GM21423 (cell line): ENCODE results near the gene ANKS1B.
"Not testable (repeated sequence)": the region's sequence is repeated elsewhere in the genome, so short reads cannot be mapped to it uniquely, and the experiment has no call there.

Experiments used
- ATAC-seq: cut with Tn5 transposase; IDR thresholded peaks from one replicate; pipeline ENCODE4 v1.9.1; 2021; ENCODE audit warnings: mild to moderate bottlenecking, moderate library complexity; ENCODE audit not compliant: unreplicated experiment

ANKS1B gene

DNA sequence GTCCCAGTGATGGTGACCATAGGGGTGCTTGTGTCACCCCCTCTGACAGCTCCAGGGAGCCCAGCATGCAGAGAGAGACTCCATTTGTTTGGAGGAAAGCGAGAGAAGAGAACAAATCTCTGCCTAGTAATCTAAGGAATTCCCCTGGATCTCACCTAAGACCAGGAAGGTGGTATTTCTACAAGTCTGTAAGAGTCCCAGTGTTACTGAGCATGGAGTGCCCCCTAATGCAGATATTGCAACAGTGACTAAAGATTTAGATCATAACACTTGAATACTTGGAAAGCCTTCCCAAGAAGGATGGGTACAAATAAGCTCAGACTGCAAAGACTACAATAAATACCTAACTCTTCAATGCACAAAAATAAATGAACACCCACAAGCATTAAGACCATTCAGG lies 697.6 kb downstream of the ANKS1B start:
- no peak for ATAC-seq

DNA sequence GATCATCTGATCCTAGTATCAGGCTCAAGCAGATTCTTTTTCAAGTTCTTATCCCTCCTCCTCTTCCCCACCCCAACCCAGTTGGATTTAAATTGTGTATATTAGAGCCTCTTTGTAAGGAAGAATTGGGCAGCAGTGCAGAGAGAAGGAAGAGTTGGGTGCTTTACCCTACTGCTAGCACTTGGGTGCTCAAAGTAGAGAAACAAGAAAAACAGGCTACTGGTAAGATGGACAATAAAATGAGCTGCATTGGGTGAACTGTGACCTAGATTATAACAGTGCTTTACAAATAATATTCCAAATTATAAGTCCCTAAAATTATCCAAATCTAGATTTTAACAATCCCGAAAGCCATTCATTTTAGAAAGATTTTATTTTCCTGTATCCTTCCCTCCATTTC lies 700.6 kb downstream of the ANKS1B start:
- ATAC-seq: no peak

DNA sequence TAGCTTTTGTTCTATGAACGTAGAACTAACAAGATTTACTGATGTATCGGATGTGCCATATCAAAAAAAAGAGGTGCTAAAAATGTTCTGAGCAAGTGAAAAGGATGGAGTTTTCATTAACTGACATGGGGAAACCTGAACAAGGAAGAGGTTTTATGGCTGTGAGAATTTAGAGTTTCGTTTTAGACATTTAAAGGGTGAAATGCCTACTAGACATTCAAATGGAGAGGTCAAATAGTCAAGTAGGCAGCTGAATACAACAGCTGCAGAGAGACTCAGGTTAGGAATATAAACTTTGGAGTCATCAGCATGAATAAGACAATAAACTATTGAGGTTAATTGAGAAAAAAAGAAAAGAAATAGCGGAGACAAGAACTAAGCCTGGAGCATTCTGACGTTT lies 702.1 kb downstream of the ANKS1B start:
- no peak for ATAC-seq

DNA sequence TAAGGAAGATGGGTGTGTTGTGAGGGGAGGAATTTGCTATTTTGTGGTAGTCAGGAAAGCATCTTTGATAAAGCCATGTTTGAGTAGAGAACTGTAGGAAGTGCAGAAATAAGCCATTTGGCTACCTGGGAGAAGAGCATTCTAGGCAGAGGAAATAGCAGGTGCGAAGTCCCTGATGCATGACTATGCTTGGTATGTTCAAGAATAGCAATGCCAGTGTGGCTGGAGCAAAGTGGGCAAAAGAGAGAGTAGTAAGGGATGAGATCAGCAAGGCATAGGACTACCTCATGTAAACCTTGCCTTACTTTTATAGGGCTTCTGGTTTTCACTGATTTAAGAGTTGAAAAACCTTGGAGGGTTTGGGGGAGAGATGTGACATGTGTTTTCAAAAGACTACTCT lies 702.6 kb downstream of the ANKS1B start:
- ATAC-seq: no peak

DNA sequence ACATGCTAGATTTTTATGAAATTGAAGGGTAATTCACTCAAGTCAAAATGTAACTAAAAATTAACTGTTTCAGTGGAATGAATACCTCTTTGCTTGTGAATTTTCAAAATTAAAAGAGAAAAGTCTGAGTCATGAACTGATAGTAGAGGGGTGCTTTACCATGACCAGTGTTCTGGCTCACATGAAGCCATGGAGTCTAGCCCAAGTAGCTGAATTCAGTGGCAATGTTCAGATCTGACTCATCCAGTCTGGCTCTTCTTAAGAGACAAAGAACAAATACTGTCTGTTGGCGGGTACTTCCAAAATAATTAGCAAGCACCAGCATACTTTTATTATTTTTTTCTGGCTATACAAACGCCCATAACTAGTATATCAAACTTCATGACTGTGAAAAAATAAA lies 703.5 kb downstream of the ANKS1B start:
- ATAC-seq: peak; percentile 59

DNA sequence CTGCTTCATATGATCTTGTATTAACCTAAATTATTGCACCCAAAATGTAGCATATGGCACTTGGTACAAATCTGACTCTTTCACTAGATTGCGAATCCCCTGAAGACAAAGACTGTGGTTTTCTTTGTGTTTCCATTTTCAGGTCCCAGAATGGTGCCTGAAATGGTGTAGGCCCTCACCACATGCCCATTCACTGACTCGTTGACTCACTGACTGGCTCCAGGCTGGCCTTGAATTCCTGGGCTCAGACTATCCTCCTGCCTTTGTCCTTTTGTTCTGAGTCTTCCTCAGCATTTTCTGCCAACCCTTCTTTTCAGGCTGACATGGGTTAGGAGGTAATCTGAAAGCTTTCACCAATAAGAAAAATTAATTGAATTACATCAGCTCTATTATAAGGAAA lies 705.8 kb downstream of the ANKS1B start:
- no peak for ATAC-seq

DNA sequence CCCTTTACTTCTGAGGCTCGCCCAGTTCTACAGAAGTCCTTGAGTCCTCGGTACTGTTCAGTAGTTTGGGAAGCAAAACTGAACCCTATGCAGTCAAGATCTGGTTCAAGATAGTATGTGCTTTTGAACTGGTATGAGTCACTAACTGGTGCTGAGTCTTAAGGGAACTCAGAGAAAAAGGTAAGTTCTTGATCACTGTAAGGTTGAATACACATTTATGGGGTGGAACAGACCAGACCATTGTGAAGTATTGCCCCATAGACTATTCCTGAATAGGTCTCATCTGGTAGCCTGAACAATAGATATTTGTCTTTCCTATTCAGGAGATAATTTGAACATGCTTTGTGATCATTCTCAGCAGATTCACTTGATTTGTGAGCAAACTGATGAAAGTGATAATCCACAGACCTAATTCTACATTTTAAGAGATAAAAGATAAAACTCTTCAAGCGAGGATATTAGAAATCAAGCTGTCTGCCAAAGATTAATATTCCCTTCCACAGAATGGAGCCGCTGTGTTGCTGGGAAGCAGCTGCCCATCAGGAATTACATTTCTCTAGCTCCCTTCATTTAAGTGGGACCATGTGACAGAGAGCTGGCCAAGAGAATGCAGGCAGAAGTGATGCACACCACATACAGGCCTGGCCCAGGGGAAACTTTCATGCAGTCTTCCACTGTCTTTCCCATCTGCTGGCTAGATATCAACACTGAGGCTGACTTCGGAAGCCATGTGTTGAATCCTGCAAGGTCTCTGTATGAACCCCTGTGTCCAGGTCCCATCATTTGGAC lies 707.0 kb downstream of the ANKS1B start:
- ATAC-seq: no peak

DNA sequence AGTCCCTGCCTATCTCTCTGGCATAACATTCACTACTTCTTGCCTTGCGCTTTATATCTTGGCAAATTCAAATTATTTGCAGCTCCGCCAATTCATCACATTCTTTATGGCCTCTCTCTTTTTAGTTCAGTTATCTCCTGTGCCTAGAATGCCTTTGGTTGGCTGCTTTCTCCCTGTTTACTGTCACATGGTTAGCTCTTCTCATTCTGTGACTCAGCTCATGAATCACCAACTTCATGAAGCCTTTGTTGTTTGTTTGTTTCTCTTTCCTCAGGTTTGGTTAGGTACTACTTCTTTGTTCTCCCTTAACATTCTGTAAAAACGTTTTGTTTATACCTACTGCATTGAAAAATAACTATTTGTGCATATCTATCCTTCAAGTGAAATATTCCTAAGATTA lies 713.7 kb downstream of the ANKS1B start:
- no peak for ATAC-seq

DNA sequence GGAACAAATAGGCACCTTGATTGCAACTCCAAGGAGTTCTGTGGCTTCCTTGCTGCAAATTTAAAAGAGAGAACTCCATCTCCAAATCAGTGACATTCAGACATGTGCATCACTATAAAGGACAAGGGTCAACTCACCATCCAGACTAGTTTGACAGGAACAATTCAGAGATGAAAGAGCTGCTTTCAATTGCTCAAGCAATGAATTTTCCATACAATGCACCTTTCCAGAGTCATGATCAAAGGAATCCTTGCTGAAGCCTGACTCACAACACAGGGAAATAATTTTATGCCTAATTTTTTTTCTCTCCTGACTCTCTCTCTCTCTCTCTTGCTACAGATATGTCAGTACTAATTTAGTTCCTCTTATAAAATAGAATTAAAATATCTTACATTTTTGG lies 717.7 kb downstream of the ANKS1B start:
- ATAC-seq: no peak

DNA sequence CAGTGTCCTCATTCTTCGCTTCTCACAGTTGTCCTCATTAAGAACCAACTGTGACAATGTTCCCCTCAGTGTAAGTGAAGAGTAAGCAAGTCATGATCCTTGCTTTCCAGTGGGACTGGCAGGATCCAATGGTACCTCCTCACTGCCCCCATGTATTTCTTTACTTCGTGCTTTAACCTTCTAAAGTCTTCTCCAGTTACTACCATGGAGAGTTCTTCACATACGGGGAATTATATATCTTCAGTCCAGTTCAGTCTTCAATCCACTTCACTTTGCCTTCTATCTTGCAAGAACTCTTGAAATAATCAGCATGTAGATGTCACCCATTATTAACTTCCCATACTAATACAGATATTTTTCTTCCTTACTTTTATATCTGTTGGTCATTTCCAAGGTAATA lies 719.1 kb downstream of the ANKS1B start:
- no peak for ATAC-seq

DNA sequence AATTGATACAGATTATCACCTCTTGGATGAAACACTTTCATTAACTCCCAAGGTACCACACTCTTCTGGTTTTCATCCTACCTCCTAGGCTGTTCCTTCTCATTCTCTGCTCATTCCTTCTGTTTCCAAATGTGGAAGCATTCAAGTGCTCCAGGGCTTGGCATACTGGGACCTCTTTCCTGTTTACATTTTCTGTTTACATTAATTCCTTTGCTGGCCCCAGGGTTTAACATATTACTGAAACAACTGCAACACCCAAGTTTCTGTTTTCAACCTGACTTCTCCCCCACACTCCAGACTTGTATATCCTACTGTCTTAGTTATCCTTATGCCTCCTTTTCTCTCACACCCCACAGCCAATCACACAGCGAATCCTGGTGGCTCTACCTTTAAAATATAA lies 723.5 kb downstream of the ANKS1B start:
- no peak for ATAC-seq

DNA sequence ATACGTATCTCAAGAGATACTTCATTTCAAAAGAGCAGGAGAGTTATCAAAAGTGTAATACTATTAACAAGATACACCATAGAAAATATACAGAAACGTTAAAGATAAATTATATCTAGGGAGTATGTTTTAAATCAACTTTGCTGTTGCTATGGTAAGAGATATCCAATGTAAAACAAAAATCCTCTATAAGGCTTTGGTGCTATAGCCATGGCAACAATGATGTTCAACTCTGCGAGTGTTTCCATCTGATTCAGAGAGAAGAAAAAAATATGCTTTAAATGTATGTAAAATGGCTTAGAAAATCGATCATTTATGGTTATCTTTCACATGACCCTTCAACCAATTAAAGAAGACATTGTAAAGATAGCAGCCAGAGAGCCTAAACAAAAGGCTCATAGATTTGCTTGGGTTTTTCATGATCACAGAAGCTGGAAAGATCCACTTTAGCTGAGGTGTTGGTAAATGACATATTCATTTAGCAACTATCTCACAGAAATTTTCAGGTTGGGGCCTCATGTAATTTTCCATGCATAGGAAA lies 724.2 kb downstream of the ANKS1B start:
- no peak for ATAC-seq

DNA sequence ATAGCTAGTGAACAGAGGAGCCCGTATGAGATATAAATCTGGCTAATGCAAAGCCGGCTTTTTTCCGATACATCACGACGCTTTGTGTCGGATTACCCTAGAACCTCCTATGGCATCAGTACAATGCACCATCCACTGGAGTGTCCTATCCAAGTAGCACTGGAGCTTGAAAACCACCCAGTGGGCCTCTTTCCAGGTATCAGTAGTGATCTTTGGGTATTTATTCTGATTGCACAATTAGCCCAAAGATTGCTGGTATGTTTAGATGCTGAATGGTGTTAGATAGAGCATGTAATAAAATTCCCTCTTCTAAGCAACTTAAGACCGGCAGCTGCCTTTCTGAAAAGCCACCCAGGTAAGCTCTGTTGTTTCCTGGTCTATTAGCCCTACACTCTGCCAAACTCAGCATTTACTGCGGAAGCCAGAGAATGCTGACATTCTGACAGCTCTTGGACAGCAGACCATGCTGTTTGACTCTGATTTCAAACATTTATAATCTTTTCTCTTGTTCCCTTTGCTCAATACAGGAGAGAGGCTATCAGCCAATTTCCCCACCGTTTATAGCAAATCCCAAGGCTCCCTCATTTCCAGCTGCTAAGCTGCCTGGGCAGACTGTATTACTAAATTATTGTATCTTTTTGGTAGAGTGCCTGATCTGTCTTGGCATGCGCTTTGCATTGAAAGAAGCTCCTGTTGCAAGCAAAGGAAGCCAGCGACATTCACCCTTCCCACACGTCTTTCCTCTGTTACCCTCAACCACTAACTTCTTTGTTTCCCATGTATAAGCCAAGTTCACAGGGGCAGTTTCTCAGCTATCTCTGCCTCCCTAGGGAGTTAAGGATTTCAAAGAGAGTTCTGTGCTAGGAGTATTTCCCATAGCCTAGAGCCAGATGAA lies 725.4 kb downstream of the ANKS1B start:
- ATAC-seq: no peak

DNA sequence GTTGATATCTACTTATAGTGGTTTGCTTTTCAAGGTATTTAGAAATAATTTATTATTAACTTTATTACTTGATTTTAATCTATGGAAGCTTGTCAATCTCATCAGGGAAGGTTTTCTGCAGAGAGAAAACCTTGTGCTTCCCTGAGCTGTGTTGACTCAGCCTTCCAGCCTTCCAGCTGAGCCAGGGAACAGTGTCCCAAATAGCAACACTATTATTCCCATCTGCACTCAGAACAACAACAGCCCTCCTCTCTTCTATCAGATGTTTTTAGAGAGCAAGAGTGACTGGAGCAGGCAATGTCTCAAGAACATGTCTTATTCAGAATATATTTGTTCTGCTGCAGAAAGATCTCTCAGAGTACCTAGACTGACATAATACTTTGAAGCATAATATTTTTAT lies 727.1 kb downstream of the ANKS1B start:
- no peak for ATAC-seq

DNA sequence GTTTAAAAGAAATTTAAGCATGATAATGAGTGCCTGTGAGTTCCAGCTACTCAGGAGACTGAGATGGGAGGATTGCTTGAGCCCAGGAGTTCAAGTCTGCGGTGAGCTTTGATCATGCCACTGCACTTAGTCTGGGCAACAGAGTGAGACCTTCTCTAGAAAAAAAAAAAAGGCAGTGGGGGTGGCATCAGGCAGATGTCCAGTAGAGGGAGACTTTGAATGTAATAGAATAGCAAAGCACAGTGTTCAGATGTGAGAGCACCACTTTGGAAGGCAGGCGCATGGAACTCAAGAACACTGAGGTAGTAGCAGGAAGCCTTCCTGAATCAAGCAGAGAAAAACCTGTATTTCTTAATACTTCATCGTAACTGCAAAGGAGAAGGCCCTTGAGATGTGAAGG lies 731.7 kb downstream of the ANKS1B start:
- ATAC-seq: no peak

DNA sequence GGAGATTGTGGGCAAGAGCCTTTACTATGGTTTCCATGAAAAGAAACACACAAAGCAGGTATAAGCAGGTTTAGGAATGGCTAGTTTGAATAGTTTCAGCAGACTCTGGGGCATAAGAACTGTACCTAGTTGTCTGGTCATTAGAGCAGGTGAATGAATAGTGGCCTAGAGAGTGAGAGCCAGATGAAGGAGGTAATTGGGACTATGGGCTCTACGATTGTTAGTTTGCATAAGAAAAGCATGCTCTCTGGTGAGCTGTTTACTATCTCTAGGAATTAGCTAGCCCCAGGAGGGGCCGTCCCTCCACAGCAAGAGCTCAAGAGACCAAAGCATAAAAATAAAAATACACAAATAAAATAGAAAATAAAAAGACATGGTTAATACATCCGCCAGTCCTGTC lies 734.6 kb downstream of the ANKS1B start:
- ATAC-seq: no peak

DNA sequence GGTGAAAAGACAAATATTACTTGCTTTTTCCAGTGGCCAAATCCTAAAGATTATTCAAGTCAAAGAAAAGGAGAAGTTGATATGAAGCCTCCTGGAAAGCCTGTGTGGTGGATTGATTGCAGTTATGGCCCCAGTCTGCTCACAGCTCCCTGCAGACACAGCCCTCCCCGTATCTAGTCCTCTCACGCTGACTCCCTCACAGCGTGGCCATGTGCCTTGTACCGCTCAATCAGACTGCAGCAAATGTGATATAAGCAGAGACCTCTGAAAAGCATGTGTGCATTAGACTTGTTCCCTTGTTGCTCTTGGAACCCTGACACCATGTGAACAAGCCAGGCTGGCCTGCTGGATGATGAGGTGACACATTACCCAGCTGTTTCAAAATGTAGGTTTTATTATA lies 735.2 kb downstream of the ANKS1B start:
- ATAC-seq: no peak

DNA sequence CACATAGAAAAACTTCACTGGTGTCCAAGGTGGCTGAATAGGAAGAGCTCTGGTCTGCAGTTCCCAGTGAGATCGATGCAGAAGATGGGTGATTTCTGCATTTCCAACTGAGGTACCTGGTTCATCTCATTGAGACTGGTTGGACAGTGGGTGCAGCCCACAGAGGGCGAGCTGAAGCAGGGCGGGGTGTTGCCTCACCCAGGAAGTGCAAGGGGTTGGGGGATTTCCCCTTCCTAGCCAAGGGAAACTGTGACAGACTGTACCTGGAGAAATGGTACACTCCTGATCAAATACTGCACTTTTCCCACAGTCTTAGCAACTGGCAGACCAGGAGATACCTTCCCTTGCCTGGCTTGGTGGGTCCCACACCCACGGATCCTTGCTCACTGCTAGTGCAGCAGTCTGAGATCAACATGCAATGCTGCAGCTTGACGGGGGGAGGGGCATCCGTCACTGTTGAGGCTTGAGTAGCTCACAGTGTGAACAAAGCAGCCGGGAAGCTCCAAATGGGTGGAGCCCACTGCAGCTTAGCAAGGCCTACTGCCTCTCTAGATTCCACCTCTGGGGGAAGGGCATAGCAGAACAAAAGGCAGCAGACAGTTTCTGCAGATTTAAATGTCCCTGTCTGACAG lies 746.7 kb downstream of the ANKS1B start:
- not testable (repeated sequence) for ATAC-seq

DNA sequence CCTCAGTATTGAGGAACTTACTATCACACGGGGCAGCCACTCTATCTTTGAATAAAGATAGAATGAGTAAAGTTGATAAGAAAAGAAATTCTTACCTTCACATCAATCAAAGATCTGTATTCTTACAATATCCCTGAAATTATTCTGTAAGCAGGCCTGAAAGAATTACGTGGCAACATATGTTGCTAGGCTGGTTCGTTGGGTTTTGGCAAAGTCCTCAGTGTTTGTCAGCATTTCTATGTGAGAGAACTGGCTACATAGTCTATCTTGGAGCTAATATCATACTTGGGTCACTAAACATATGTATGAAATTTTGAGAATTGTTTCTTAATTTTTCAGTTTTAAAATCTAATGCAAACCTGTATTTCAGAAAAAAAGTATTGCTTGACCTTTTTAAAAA lies 749.4 kb downstream of the ANKS1B start:
- no peak for ATAC-seq

DNA sequence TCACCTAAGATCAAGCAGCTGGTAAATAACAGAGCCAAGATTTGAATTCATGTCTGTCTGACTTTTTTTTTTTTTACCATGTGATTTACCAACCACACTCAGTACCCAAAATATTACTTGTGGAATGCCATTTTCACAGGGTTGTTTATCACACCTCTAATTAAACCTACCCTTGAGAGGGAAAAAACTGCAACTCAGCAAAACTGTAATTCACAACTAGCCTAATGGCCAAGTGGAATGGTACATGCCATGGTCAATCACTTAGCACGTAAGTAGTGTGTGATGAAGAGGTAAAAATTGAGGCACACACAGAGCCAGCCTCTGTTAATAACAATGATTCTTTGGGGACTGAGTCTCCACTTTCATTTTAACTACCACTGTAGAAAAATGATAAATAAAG lies 750.0 kb downstream of the ANKS1B start:
- ATAC-seq: no peak

DNA sequence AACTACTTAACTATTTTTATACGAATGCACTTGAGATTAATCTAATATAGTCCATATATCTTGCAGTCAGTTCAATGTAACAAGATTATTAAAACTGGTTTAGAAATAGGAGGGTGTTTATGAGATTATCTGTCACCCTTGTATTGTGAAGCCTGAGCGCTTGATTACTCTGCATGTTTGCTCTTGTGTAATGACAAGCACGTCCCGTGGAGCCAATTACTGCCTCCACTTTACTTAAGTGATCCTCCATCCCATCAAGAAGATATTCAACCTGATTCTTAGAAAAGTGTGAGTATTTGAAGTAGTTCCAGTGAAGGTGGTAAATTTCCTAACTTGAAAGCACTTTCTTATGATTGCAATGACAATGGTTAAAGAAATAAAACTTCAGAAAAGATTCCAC lies 752.4 kb downstream of the ANKS1B start:
- no peak for ATAC-seq

DNA sequence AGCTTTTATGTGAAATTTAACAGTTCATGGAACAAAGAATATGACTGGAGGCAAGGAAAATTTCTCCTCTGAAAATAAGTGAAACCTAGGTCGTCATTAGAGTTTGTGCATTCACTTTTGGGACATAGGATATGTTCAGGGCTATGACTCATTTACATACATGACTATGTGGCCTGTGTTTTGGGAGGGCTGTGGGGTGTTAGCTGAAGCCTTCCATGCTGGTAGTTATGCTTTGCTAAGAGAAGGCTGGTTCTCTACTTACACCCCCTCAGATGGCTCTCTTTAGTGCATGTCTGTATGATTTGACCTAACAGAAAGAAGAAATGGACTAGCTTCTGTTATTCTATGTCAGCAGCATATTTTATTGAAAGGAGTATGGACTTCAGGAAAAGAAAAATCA lies 753.7 kb downstream of the ANKS1B start:
- ATAC-seq: no peak
